ENCODE data around the gene CRABP2.

CRABP2 gene

DNA sequence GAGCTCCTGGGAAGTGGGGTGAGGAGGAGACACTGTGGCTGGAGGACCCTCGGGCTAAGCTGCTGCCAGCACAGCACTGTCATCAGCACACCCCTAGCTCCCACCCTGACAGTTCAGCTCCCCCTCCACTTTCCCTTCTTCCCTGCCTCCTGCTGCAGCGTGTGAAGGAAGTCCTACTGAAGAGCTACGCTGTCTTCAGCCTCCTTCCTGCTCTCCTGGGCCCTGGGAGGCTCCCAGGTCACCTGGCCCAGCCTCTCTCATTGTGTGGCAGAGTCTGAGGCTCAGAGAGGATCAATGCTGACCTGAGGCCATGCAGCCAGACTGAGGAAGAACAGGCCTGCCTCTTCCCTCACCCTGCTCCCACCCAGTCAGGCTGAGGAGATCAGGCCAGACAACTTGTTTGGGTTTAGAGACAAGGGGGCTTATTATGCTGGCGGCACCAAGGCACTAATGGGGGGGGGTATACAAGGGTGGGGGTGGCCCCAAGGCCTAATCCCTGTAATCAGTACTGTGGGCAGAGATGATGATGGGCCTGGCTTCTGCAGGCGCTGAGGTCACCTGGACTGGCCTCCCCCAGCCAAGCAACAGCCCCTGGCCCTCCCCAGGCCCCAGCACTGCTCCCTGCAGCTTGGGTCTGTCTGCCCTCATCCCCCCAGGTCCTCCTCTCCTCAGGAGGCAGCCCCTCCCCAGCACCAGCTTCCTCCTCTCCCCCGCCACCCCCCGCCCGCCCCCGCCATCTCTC, 37.2 kb downstream of the CRABP2 start:
- no peak for DNase-seq (ENCODE audit: low read depth)

DNA sequence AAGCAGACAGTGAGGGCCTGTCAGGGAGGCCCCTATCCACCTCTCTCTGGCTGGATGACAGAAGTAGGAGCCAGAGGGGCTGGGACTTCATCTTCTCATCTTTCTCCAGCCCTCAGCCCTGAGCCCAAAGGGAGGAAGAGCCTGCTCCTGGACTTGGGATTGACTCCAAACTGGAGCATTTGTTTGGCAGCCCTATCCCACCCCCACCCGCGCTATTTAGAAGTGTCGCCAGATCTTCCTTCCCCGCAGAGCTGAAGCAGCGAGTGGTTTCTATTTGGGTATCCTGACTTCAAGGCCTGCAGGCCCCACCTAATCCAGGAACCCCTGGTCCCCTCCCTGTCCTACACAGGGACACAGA, 37.8 kb downstream of the CRABP2 start:
- no peak for DNase-seq (ENCODE audit: low read depth)

DNA sequence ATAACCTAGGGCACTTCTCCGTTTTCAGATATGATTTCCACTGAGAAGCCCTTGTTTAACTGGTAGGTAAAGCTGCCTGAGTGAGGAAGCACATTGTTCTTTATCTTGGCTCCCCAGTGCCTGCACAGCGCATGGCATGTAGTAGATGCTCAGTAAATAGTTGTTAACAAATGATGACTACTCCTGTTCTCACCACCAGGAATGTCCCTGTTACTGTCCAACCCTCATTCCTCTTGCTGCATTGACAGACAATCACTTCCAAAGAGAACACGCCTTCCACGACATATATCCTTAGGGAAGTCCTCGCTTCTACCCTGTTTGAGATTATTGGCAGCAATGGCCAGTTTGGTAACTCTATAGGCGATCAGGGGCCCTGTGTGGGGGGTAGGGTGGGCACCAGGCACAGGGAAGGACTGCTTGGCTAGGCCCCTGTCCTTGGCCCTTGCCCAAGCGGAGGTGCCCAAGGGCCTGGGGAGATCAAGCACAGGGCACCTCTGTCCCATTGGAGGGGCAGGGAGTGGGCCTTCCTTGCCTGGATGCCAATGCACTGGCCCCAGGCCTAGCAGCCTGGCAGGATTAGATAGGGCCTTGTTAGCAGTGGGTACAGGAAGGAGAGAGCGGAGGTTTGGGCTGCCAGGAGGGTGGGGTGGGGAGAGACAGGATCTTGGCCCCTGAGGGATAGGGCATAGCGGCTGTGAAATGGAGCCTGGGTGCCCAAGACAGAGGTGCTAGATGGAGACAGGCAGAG, 38.3 kb downstream of the CRABP2 start:
- DNase-seq (ENCODE audit: low read depth): no peak

DNA sequence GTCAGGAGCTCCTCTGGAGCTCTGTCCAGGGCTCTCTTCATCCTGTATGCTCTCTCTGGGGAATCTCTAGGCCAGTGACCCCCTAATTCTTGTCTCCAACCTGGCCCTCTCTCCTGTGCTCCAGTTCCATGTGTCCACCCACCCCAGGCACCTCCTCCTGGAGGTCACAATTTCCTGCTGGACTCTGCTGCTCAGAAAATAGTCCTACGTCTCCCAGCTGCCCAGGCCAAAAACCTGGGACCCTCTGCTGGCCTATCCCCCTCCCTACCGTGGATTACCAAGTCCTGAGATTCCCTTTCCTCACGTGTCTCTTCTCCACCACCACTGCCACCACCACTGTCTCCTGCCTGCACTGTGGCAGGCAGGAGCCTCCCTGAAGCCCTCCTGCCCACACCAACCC, 39.8 kb downstream of the CRABP2 start:
- no peak for DNase-seq (ENCODE audit: low read depth)

DNA sequence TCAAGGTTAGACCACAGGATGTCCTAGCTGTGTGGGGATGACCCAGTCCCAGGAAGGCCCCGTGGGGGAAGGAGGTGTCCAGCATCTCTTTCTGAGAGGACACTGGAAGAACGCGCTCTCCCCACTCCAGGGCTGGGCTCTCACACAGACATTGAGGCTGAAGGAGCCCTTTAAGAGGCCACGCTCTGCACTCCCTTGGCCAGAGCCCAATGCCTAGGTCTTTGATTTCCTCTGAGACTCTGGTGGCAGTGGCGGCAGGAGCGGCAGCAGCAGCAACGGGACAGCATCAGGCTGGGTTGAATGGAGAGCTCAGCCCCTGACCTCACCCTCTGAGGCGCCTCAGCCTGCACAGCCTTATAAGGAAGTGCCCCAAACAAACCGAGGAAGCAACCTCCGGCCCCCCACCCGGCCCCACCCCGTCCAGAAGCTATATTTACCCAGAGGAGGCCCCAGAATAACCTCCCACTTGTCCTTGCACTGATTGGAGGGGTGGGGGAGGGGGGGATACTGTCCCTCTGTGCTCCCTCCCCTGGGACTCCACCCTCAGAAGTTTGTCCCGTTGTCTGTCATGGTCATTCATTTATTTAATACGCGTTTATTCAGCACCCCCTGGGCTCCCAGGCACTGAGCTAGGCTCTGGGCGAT, 40.5 kb downstream of the CRABP2 start:
- DNase-seq (ENCODE audit: low read depth): no peak

DNA sequence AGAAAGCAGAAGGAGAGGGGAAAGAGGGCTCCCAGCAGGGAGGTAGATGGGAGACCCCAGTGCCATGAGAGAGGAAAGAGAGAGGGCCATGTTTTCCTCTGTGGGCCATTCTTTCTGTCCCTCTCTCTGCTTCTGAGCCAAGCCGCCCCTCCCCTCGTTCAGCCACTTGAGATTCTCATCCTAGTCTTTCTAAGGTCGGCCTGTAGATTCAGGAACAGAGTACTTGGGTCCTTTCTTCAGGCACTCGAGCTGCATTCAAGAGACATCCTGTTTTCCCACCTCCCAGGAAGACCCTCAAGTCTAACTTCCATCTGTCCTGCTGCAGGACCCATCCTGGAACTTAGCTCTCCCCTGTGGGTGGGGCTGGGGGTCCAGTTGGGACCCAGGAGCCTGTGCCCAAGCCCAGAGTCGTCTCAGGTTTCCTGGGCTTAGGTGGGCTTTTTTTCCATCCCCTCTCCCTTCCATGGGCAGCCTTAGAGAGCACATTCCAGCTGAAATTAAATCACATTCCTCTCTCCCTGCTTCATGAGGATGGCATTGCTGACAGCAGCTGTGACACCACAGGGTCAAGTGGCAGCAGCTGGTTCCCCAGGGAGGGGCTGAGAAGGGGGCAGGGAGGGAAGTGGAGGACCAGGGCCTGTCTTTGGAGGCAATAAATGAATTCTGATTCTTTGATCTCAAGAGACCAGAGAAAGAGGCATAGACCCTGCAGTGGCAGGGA, 41.2 kb downstream of the CRABP2 start:
- DNase-seq (ENCODE audit: low read depth): no peak

DNA sequence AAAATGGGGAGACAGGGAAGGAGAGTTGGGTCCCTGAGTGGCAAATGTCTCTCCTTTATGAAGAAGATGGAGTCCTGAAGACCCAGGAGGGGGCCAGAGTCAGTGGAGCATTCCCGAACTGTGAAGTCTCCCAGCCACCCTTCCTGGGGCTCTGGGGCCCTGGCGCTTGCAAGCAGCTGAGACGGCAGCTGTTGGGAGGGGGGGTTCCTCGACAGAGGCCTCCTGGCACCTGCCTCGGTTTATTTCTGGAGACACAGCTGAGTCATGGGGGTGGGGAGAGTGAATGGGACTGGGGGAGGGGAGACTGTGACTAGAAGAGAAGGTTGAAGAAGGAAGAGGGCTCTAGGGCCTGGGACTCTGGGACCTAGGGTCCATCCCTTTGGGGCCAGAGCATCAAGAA, 42.2 kb downstream of the CRABP2 start:
- DNase-seq (ENCODE audit: low read depth): no peak

DNA sequence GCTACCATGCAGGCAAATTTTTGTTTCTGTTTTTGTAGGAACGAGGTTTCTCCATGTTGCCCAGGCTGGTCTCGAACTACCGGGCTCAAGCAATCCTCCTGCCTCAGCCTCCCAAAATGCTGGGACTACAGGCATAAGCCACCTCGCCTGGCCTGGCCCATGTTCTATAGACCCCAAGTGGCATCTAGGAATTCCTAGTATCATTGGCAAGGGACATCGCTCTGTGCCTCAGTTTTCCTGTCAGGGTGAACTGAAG, 42.7 kb downstream of the CRABP2 start:
- DNase-seq (ENCODE audit: low read depth): no peak

DNA sequence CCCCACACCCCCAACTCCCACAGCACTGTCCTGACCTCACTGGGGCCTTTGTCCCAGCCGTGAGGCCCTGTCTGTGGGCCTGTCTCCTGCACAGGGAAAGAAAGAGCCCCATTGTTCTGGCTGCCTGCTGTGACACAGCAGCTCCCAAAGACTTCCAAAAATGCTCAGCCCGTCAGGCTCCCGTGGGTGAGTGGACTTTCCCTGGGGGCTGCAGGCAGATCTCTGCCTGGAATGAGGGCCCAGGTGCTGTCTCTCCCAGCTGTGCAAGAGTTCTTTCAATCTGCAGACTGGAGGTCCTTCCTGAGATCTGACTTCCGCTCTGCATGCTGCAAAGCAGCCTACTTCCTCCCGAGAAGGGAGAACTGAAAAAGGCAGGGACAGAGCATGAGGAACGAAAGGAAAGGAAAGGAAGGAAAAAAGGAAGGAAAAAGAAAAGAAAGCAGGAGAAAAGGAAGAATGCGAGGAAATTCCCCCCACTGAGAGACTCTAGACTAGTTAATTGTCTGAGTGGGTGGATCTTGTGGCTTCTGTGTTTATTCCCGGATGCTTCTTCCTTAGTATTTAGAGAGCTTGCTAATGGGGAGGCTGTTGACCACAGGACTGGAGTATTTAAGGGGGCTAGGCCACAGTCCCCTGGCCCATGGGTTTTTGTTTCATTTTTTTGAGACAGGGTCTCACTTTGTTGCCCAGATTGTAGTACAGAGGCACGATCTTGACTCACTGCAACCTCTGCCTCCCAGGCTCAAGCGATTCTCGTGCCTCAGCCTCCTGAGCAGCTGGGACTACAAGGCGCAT, 43.2 kb downstream of the CRABP2 start:
- peak; percentile 46 for DNase-seq (ENCODE audit: low read depth)

DNA sequence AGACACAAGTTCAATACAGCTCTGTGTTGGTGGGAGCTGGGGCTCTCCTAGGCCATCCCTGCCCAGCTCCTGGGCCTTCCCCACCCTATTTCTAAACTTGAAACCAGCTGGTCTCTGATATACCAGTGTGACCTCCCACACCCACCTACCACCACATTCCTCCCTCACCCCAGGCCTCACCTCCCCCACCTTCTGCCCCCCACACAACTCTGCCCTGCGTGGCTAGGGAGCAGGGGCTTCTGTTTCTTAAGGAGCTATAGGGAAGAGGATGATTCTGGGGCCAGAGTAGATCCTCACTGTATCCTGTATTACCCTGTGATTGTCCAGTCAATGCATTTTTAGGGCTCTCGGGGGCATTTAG, 44.7 kb downstream of the CRABP2 start:
- DNase-seq (ENCODE audit: low read depth): peak; percentile 45

DNA sequence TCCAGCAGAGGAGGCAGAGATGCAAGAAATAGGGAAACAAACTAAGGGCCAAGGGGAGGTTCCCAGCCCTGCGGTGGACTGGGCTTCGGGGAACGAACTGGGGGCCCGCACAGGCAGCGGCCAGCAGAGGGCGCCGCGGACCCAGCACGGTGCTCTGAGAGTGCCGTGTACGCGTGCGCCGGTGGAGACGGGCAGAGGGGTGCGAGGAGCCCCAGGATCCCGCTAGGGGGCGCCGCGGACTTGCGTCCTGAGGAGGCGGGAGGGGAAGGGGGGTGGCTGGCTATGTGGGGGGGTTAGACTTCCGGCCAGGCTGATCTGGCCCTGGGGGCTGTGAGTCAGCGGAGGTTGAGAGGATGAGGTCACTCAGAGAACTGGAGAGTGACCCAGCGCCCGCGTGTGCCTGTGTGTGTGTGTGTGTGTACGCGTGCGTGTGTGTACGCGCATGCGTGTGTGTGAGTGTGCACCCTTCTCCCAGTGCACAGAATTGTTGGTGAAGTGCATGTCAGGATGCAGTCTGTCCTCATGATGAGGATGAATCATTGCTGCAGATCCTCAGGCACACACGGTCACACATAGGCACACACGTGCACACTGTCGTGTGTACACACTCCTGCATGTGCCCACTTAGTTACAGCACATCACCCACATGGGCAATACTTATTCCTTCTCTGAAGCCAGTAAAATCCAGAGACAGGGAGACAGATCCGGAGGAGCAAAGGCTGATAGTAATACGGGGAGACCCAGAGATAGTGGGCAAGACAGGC, 45.2 kb downstream of the CRABP2 start:
- DNase-seq (ENCODE audit: low read depth): peak; percentile 98

DNA sequence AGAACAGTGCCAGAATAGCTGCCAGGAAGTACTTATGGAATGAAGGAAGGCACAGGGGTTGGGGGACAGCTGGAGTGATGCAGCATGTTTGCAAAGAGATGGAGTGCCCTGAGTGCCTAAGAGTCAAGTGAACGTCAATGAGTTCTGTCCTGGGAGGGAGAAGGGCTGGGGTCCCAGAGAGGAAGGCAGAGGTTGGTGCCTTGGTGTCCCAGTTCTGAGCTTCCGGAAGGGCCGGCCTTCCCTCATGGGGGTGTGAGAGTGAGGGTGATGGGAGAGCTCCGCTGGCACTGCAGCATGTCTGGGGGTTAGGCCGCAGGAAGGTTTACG, 45.8 kb downstream of the CRABP2 start:
- no peak for DNase-seq (ENCODE audit: low read depth)

DNA sequence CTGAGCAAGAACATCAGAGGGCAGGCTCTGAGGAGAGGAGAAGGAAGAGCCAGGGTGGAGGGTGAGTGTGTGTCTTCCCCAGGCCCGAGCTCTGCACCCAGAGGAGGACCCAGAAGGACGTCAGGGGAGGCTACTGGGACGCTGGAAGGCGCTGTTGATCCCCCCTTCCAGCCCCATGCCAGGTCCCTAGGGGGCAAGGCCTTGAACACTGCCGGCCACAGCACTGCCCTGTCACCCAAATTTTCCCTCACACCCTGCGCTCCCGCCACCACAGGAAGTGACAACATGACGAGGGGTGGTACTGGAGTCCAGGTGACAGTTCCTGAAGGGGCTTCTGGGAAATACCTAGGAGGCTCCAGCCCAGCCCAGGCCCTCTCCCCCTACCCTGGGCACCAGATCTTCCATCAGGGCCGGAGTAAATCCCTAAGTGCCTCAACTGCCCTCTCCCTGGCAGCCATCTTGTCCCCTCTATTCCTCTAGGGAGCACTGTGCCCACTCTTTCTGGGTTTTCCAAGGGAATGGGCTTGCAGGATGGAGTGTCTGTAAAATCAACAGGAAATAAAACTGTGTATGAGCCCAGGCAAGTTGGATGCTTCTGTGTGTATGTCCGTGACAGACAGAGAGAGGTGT, 46.3 kb downstream of the CRABP2 start:
- no peak for DNase-seq (ENCODE audit: low read depth)

DNA sequence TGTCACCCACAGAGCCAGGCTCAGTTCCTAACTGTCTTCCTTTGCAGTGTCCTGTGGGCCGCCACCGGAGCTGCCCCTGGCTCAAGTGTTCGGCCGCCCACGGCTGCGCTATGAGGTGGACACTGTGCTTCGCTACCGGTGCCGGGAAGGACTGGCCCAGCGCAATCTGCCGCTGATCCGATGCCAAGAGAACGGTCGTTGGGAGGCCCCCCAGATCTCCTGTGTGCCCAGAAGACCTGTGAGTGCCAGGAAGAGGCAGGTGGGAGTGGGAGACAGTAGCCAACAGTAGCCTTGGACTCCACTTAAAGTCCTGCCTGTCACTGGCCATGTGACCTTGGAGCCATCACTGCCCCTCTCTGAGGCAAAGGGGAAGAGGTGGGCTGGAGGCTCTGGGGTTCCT, 46.9 kb downstream of the CRABP2 start:
- DNase-seq (ENCODE audit: low read depth): peak; percentile 36

DNA sequence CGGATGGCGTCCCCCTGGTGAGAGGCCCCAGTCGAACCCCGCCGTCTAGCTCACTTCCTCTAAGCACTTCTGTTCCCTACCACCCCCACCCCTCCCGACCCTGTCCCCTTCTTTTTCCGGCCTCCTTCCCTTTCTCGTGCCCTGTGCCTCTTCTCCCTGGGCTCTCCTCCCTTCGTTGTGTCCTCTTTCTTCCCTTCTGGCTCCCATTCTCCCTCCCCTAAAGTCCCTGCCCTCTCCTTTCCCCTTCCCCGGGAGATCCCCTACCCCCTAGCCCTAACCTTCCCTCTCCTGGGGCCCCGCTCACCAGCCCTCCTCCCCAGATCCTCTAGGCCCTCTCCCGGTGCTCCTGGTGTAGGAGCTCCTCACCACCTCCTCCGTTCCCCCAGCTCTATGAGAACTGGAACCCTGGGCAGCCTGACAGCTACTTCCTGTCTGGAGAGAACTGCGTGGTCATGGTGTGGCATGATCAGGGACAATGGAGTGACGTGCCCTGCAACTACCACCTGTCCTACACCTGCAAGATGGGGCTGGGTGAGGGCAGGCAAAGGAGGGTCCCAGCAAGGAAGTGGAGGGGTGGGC, 47.6 kb downstream of the CRABP2 start:
- DNase-seq (ENCODE audit: low read depth): peak; percentile 24

DNA sequence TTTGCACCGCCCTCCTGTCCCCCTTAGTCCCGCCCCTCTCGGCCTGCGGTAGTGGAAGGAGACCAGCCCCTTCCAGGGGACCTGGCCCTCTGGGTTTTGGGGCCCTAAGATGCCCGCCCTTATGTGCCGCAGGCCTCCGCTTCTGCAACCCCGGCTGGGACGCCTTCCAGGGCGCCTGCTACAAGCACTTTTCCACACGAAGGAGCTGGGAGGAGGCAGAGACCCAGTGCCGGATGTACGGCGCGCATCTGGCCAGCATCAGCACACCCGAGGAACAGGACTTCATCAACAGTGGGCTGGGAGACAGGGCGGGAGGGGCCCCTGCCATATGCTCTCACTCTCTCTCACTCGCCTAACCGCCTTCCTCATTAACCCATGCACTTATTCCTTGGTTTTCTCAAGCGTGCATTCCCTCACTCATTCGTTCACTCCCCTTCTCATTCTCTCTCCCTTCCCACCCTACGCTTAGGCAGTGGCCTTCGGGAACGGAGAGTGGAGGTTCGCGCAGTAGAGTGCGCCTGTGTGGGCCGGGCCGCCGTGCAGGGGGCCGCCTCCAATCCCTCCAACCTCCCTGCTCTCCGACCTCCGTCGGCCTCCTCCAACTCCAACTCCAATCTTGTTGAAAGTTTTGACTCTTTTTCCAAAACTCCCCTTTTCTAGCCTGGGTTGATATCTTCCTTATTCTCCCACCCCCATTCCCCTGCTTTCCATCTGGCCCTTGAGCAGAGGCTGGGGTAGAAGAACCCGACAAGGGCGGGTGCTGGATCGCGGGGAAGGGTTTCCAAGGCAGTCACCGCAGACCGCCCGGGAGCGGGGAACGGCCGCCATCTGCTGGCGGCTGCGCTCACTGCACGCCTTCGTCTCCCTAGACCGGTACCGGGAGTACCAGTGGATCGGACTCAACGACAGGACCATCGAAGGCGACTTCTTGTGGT, 48.3 kb downstream of the CRABP2 start:
- peak; percentile 53 for DNase-seq (ENCODE audit: low read depth)

DNA sequence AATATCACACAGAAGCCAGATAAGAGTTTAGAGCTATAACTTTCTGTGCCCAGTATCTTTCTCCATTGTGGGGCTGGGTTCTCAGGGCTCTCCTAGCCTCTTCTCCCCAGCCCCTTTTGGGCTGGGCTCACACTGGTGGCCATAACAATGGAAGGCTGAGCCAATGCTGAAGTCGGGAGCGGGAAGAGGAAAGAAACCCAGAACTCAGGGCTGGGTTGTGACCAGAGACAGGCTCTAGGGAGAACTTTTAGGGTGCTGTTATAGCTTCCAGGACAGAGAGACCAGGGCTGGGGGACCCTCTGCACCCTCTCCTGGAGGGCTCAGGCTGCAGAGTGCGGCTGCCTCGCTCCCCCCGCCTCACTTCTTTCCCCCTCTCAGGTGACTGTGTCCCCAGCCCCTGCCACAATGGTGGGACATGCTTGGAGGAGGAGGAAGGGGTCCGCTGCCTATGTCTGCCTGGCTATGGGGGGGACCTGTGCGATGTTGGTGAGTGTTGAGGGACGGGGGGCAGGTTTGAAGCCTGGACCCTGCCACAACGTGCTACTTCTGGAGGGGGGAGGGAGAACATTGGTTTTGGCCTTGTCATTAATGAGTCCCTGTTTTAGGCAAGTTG, 49.4 kb downstream of the CRABP2 start:
- no peak for DNase-seq (ENCODE audit: low read depth)

DNA sequence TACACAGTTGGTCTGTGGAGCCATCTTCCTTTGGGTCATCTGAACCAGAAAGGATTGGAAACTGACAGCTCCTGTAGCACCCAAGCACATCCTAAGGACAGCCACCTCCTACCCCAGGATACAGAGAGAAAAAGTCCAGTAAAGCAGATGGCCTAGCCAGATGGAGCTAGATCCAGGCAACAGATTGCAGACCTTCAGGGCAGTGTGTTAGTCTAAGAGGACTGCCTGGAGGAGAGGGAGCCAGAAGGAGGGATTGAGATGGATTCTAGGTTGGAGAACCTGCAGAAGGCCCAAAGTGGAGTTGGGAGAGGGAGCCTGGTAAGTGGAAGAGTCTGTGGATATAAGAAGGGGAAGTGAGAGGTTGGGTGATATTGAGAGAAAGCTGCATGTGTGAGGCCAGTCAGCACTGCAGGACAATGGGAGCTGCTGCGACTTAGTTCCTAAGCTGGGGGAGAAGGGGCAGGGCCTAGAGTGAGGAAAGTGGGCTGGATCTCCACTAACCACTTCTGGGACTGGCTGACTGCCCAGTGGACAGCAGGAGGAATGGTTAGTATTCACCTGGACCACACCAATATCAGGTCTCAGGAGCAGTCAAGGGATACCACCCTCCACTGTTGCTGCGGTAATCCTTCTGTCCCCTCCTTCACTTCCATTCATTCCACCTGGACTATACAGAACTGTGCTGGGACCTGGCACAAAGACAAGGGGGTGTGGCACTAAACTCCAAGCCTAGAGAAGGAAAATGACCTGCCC, 50.1 kb downstream of the CRABP2 start:
- no peak for DNase-seq (ENCODE audit: low read depth)
